Lower lobe of right lung (tissue), 2 donors: Measurements from ENCODE around the gene TNIK. TPM values are rescaled to one million over a fixed set of nuclear protein-coding genes. Genes with fewer than 3 reads are reported as not detected.

Experiments
- ATAC-seq, 2 donors: fragments of 200-7000 bp; cut with Tn5 transposase; one replicate each; pipeline ENCODE4 v1.9.1; 2020 to 2022; ENCODE audit warnings: mild to moderate bottlenecking in 2 of 2, moderate library complexity in 2 of 2
- DNase-seq: peaks from one replicate; pipeline ENCODE4 v3.0.0-alpha.2; 2020
- H3K27ac ChIP-seq: fragments of 200-600 bp; one replicate; pipeline ENCODE4 v1.8.0; 2022
- H3K27me3 ChIP-seq: fragments of 200-600 bp; one replicate; pipeline ENCODE4 v1.8.0; 2022; ENCODE audit warnings: low read depth
- H3K36me3 ChIP-seq: fragments of 200-600 bp; one replicate; pipeline ENCODE4 v1.8.0; 2022; ENCODE audit warnings: mild to moderate bottlenecking
- H3K4me1 ChIP-seq: fragments of 200-600 bp; one replicate; pipeline ENCODE4 v1.8.0; 2022
- H3K4me3 ChIP-seq: fragments of 200-600 bp; one replicate; pipeline ENCODE4 v1.8.0; 2022; ENCODE audit warnings: mild to moderate bottlenecking
- H3K9me3 ChIP-seq: fragments of 200-600 bp; one replicate; pipeline ENCODE4 v1.8.0; 2022
- intact Hi-C: fragments of 100-400 bp; cut with DNase I; formaldehyde crosslinking; loops from one replicate; pipeline ENCODE4 v1.11.0; 2022
- total RNA-seq: library from RNA; stranded (reverse); fragmentation: NEBNext Ultra II Directional; extraction: Animal tissue kit (Norgen Biotek cat#: 25700); gene quantifications from one replicate; pipeline ENCODE4 v1.2.1, GENCODE V29; 2021
- TF ChIP-seq, protein P1 (sequence below): fragments of 200-600 bp; IDR thresholded peaks from one replicate; pipeline ENCODE4 v1.8.0; 2022; ENCODE audit warnings: antibody characterized with exemption, mild to moderate bottlenecking
- donor health status: DM: no; HTN: yes; CAD: no; lungs with severe emphysema.

Gene TNIK
- total RNA-seq, 1 donor from 2014 or later, result 29.3 TPM

DNA sequence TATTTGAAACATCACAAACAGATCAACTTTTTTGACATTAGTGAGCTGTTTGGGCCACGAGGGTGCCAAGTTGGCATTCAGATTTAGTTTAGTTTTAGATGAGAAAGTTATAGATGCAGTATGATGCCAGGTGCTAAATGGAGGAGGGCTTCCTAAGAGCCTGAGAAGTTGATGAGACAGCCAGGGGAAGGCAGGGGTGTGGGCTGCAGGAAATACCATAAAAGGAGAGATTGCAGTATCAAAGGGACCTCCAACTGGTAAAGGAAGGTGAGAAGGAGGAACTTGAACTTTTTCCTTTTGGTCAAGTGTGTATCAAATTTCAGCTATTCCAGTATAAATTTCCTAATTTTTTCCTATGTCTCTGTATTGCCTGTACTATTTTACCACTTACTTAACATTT, 2.0 kb upstream of the TNIK start:
- Histone ChIP-seq H3K36me3 (no peaks in the 10 kb centered on the region), H3K27ac (no peak overlapping the region), H3K9me3 (no peaks in the 10 kb centered on the region), H3K27me3 (peaks cover 6% of the 10 kb centered on the region), H3K4me1 (peaks cover 13% of the 10 kb centered on the region), H3K4me3 (no peak overlapping the region)
- ATAC-seq (no peak), DNase-seq (no peak)
- TF ChIP-seq, protein P1, sequence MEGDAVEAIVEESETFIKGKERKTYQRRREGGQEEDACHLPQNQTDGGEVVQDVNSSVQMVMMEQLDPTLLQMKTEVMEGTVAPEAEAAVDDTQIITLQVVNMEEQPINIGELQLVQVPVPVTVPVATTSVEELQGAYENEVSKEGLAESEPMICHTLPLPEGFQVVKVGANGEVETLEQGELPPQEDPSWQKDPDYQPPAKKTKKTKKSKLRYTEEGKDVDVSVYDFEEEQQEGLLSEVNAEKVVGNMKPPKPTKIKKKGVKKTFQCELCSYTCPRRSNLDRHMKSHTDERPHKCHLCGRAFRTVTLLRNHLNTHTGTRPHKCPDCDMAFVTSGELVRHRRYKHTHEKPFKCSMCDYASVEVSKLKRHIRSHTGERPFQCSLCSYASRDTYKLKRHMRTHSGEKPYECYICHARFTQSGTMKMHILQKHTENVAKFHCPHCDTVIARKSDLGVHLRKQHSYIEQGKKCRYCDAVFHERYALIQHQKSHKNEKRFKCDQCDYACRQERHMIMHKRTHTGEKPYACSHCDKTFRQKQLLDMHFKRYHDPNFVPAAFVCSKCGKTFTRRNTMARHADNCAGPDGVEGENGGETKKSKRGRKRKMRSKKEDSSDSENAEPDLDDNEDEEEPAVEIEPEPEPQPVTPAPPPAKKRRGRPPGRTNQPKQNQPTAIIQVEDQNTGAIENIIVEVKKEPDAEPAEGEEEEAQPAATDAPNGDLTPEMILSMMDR, result no peak
- intact Hi-C loops, result no loop called here

DNA sequence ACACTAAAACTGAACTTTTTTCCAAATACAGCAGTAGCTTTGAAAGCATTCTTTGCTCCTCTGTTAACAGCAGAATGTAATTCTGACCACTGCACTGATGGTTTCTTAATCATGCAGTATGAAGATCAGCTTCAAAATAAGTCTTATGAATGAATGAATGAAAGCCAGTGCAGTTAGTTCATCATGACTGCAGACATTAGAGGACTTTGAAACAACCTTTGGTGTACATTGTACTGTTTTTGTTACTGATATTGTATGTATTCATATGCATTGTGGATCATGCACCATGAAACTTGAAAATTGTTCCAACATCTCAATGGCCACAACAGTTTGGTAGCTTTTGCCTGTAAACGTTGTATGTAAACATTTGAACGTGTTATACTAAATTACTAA, 1.3 kb upstream of the TNIK start:
- no peaks in the 10 kb centered on the region for H3K36me3 ChIP-seq
- peaks cover 6% of the 10 kb centered on the region for H3K27me3 ChIP-seq
- DNase-seq (no peak), ATAC-seq (no peak)
- peaks cover 20% of the 10 kb centered on the region for H3K4me1 ChIP-seq
- H3K9me3 ChIP-seq, result no peaks in the 10 kb centered on the region
- TF ChIP-seq, protein P1, result no peak
- H3K27ac ChIP-seq, result no peak overlapping the region
- H3K4me3 ChIP-seq, result peak overlapping the region; percentile 84
- intact Hi-C loops, result no loop called here

DNA sequence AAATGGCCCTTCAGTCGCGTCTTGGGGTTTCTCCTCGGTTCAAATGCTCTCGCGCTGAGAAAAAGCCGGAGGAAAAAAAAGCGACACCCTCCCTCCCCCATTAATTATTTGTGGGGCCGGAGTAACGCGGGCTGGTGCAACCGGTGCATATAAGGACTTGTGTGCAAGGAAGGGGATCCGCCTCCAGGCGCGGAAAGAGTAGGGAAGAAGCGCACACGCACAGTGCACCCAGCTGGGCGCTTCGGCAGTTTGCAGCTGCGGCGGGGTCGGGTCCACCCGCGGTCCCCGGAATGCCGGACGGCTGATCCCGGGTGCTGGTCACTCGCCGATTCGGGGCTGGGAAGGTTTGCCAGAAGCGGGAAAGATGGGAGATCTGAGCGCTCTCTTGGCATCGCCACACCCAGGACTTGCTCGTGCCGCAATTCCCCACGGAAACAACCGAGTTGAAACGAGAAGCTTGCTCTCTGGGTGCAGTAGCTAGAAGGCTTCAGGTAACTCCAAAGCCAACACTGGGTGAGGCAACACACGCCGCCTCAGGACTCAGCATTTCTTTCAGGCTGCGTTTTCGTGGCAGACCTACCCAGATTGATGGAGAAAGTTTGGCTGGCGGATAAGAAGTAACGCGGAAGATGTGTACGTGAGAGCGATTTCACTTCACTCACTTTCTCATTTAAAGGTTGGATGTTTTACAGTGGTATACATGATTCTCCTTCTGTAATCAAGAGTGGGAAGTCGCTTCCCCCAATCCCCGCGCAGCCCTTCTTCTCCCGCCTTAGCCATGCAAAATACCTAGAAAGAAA, 720 bp upstream of the TNIK start:
- intact Hi-C loops, result no loop called here
- H3K4me1 ChIP-seq, result peaks cover 24% of the 10 kb centered on the region
- H3K27me3 ChIP-seq, result peaks cover 6% of the 10 kb centered on the region
- TF ChIP-seq, protein P1, result peak; percentile 17
- peak overlapping the region; percentile 78 for H3K27ac ChIP-seq
- no peaks in the 10 kb centered on the region for H3K36me3 ChIP-seq
- no peaks in the 10 kb centered on the region for H3K9me3 ChIP-seq
- peak overlapping the region; percentile 84 for H3K4me3 ChIP-seq
- peak; percentile 68 to 72 for ATAC-seq
- DNase-seq, result peak; percentile 78

DNA sequence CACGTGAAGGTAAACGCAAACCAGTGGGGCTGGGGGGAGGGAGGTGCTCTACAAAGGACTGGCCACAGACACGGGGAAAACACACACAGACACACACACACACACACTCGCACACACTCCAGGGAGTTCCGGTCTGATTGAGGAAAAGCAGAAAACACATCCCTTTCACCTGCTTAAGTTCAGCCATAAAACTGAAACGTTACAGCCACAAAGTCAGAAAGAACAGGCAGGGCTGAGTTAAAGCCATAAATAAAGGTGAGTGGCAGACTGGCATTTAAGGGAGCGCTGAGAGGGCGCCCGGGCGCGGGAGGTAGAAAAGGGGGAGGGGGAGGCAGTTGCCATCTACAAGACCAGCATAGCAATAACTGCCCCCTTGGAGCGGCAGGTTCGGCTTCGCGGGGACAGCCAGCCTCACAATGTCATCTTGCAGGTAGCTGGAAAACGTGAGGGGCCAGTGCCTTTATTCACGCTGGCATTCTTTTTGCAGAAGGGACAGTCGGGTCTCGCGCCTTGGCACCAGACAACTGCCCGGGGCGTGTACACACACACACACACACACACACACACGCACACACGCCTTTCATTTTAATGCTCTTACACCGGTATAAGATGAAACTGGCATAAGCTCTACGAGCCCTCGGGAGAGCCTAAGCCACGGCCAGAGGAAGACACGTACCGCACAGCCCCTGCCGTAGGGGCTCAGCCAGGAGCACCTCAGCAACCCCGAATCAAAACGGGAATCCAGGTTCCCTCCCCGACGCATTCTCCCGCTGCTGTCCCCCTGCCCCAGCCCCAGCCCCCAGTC, 866 bp downstream of the TNIK start:
- Histone ChIP-seq H3K36me3 (no peaks in the 10 kb centered on the region), H3K4me1 (peaks cover 24% of the 10 kb centered on the region), H3K4me3 (peak overlapping the region; percentile 84), H3K27ac (peak overlapping the region; percentile 78), H3K27me3 (peaks cover 6% of the 10 kb centered on the region), H3K9me3 (no peaks in the 10 kb centered on the region)
- DNase-seq, result peak; percentile 59
- ATAC-seq, result peak; percentile 41 to 55
- TF ChIP-seq, protein P1, result no peak
- intact Hi-C loops, result no loop called here

DNA sequence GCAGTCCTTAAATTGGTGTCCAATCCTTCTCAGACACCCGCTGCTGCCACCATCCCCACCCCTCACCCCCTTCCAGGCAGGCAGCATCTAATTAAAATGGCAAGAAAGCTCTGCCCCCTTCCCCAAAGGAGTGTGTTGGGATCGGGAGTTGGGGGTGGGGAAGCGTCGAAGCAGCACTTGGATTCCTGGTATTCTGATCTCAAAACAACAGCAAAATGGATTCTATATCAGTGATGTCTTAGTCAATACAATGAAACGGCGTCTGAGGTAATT, 1.4 kb downstream of the TNIK start:
- Histone ChIP-seq H3K4me1 (peaks cover 24% of the 10 kb centered on the region), H3K36me3 (no peaks in the 10 kb centered on the region), H3K27ac (no peak overlapping the region), H3K4me3 (peak overlapping the region; percentile 84), H3K9me3 (no peaks in the 10 kb centered on the region), H3K27me3 (peaks cover 6% of the 10 kb centered on the region)
- intact Hi-C loops, result no loop called here
- DNase-seq (no peak), ATAC-seq (no peak)
- TF ChIP-seq, protein P1, result no peak
